HEK293T (cell line): Measurements from ENCODE around the gene PTPRD.

Source experiments
- ARNT ChIP-seq: fragments of 450-650 bp; IDR thresholded peaks from 2 replicates; pipeline ENCODE4 v1.6.1; 2017; ENCODE audit warnings: mild to moderate bottlenecking
- BHLHE40 ChIP-seq: fragments of 450-650 bp; IDR thresholded peaks from 2 replicates; pipeline ENCODE4 v1.6.1; 2016; ENCODE audit warnings: mild to moderate bottlenecking, moderate library complexity, borderline replicate concordance
- CTBP1 ChIP-seq: fragments of 450-650 bp; IDR thresholded peaks from 2 replicates; pipeline ENCODE4 v1.6.1; 2016; ENCODE audit warnings: borderline replicate concordance
- ELF4 ChIP-seq: fragments of 450-650 bp; IDR thresholded peaks from 2 replicates; pipeline ENCODE4 v1.6.1; 2017; ENCODE audit warnings: antibody characterized with exemption
- FOXM1 ChIP-seq: fragments of 450-650 bp; IDR thresholded peaks from 2 replicates; pipeline ENCODE4 v1.6.1; 2017; ENCODE audit warnings: mild to moderate bottlenecking, borderline replicate concordance
- SP1 ChIP-seq: fragments of 450-650 bp; IDR thresholded peaks from 2 replicates; pipeline ENCODE4 v1.6.1; 2017
- TARDBP ChIP-seq: fragments of 450-650 bp; IDR thresholded peaks from 2 replicates; pipeline ENCODE4 v1.6.1; 2016

- no peak for TF ChIP-seq TARDBP
- no peak for TF ChIP-seq CTBP1
- TF ChIP-seq SP1 = no peak
- TF ChIP-seq BHLHE40 = no peak
- no peak for TF ChIP-seq ARNT
- TF ChIP-seq FOXM1 = no peak
- TF ChIP-seq ELF4 = no peak
Measured at GRCh38 chr9:10633785-10634184, 21.0 kb upstream of the PTPRD start.
